Neural progenitor cell (in vitro differentiated cells): ENCODE data around the gene PRKAG2. TPM values are rescaled to one million over a fixed set of nuclear protein-coding genes. Genes with fewer than 3 reads are reported as not detected.

Source experiments
- DNase-seq: peaks from one replicate; pipeline ENCODE4 v3.0.0-alpha.2; 2016; ENCODE audit warnings: low spot score
- H2AFZ ChIP-seq: fragments of 200-600 bp; sonication (generic); replicated peaks from 2 replicates; pipeline ENCODE4 v1.6.1; 2016; ENCODE audit warnings: antibody characterized with exemption
- H3F3A ChIP-seq: fragments of 200-600 bp; sonication (generic); 2 replicates; pipeline ENCODE4 v1.6.1; 2016; ENCODE audit warnings: antibody characterized with exemption, low read depth
- H3K27ac ChIP-seq: fragments of 200-600 bp; sonication (generic); 2 replicates; pipeline ENCODE4 v1.5.1; 2016; ENCODE audit warnings: mild to moderate bottlenecking
- H3K27me3 ChIP-seq: fragments of 200-600 bp; sonication (generic); 2 replicates; pipeline ENCODE4 v1.6.1; 2016; ENCODE audit warnings: mild to moderate bottlenecking, moderate library complexity
- H3K36me3 ChIP-seq: fragments of 200-600 bp; sonication (generic); 2 replicates; pipeline ENCODE4 v1.5.1; 2016
- H3K4me1 ChIP-seq: fragments of 200-600 bp; sonication (generic); 2 replicates; pipeline ENCODE4 v1.6.1; 2016; ENCODE audit warnings: mixed run types
- H3K4me2 ChIP-seq: fragments of 200-600 bp; sonication (generic); 2 replicates; pipeline ENCODE4 v1.6.1; 2016
- H3K4me3 ChIP-seq: fragments of 200-600 bp; sonication (generic); 2 replicates; pipeline ENCODE4 v1.5.1; 2016
- H3K79me2 ChIP-seq: fragments of 200-600 bp; sonication (generic); 2 replicates; pipeline ENCODE4 v1.6.1; 2016; ENCODE audit warnings: low read depth
- H3K9ac ChIP-seq: fragments of 200-600 bp; sonication (generic); 2 replicates; pipeline ENCODE4 v1.6.1; 2016
- H3K9me3 ChIP-seq: fragments of 200-600 bp; sonication (generic); 2 replicates; pipeline ENCODE4 v1.5.1; 2016; ENCODE audit warnings: low read depth
- H4K20me1 ChIP-seq: fragments of 200-600 bp; sonication (generic); 2 replicates; pipeline ENCODE4 v1.6.1; 2016; ENCODE audit warnings: low read depth
- H3K27ac Mint-ChIP-seq: 3 replicates; pipeline ENCODE4 v1.8.0; 2021; ENCODE audit warnings: mixed read lengths
- H3K27me3 Mint-ChIP-seq: 2 replicates; pipeline ENCODE4 v1.8.0; 2022; ENCODE audit warnings: low read depth, mild to moderate bottlenecking, inconsistent platforms, moderate library complexity, mixed read lengths; ENCODE audit not compliant: insufficient read depth
- H3K36me3 Mint-ChIP-seq: 3 replicates; pipeline ENCODE4 v1.8.0; 2021; ENCODE audit warnings: mixed read lengths
- H3K4me1 Mint-ChIP-seq: 3 replicates; pipeline ENCODE4 v1.8.0; 2021; ENCODE audit warnings: mixed read lengths
- H3K4me3 Mint-ChIP-seq: 3 replicates; pipeline ENCODE4 v1.8.0; 2021; ENCODE audit warnings: mild to moderate bottlenecking, moderate library complexity, mixed read lengths
- H3K9me3 Mint-ChIP-seq: 3 replicates; pipeline ENCODE4 v1.8.0; 2020; ENCODE audit warnings: mixed read lengths
- CTCF ChIP-seq: fragments of 200-600 bp; sonication (generic); IDR thresholded peaks from 2 replicates; pipeline ENCODE4 v1.5.1; 2017; ENCODE audit warnings: antibody characterized with exemption, mild to moderate bottlenecking
- EZH2 ChIP-seq: fragments of 200-600 bp; sonication (generic); IDR thresholded peaks from 2 replicates; pipeline ENCODE4 v1.6.1; 2017; ENCODE audit warnings: antibody characterized with exemption, mild to moderate bottlenecking, moderate library complexity
- EZH2phosphoT487 ChIP-seq: fragments of 200-600 bp; sonication (generic); IDR thresholded peaks from 2 replicates; pipeline ENCODE4 v1.6.1; 2017; ENCODE audit warnings: antibody characterized with exemption
- total RNA-seq: library from RNA; depleted of rRNA; stranded (reverse); fragments of >200 nt; gene quantifications from 2 replicates; pipeline ENCODE4 v1.2.3, GENCODE V29; 2015; ENCODE audit warnings: low replicate concordance

The PRKAG2 gene
- total RNA-seq, 1 donor from 2014 or later, result 11.4 TPM

DNA sequence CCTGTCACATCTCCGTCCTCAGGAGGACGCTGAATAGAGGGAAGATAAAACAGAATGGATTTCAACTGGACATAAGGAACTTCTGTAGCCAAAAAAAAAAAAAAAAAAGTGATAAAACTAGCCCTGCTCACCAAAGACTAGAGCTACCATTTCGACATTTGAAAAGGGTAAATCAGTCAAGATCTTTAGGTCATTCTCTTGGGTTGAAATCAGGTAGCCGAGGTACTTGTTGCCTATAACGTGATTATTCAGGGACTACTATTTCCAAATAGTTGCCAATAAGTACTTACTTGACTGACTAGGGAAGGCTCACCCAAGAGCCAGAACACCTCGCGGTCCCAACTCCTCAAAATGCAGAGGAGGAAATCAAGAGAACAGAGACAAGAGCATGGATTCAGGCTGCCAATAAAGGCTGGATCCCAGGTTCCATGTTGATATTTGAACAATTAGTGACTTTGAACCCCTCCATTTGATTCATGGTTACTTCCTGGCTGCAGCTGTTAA is 359.3 kb downstream of the PRKAG2 start:
- Histone ChIP-seq H3K27ac (no peak overlapping the region), H3K4me1 (peaks cover 10% of the 10 kb centered on the region), H3K79me2 (peaks cover 65% of the 10 kb centered on the region), H2AFZ (no peak overlapping the region), H3K4me3 (peak overlapping the region; percentile 86), H3F3A (no peaks in the 10 kb centered on the region), H3K4me2 (peak overlapping the region; percentile 87), H3K27me3 (no peaks in the 10 kb centered on the region), H3K9ac (peak overlapping the region; percentile 95), H3K36me3 (no peaks in the 10 kb centered on the region), H3K9me3 (no peaks in the 10 kb centered on the region), H4K20me1 (peaks cover 62% of the 10 kb centered on the region)
- TF ChIP-seq EZH2phosphoT487 (no peak), CTCF (no peak), EZH2 (no peak)
- H3K4me1 Mint-ChIP-seq, result peaks cover 16% of the 10 kb centered on the region
- H3K27ac Mint-ChIP-seq, result peak overlapping the region; percentile 95
- peaks cover 33% of the 10 kb centered on the region for H3K36me3 Mint-ChIP-seq
- H3K4me3 Mint-ChIP-seq, result peak overlapping the region; percentile 97
- DNase-seq, result no peak
- H3K9me3 Mint-ChIP-seq, result peaks cover 25% of the 10 kb centered on the region
- H3K27me3 Mint-ChIP-seq, result peaks cover 7% of the 10 kb centered on the region

DNA sequence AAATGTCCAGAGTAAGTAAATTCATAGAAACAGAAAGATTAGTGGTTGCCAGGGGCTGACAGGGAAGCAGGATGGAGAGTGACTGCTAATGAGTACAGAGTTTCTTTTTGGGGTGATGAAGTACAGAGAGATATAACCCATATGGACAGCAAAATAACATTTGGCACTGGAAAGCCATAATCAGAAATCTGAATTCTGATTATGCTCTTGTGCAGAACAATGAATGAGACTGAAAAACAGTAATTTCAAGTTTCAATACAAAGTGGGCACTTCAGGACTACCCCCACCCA is 361.7 kb downstream of the PRKAG2 start:
- H3K9me3 ChIP-seq, result no peaks in the 10 kb centered on the region
- no peak overlapping the region for H3K27ac Mint-ChIP-seq
- no peak overlapping the region for H3K4me3 ChIP-seq
- H3K79me2 ChIP-seq, result peaks cover 90% of the 10 kb centered on the region
- DNase-seq, result no peak
- H3K27me3 Mint-ChIP-seq, result peaks cover 7% of the 10 kb centered on the region
- TF ChIP-seq EZH2 (no peak), CTCF (no peak), EZH2phosphoT487 (no peak)
- H3K27ac ChIP-seq, result no peak overlapping the region
- peaks cover 46% of the 10 kb centered on the region for H3K36me3 Mint-ChIP-seq
- H3K4me1 Mint-ChIP-seq, result peaks cover 16% of the 10 kb centered on the region
- H3K27me3 ChIP-seq, result no peaks in the 10 kb centered on the region
- no peak overlapping the region for H3K4me3 Mint-ChIP-seq
- peaks cover 11% of the 10 kb centered on the region for H3K4me1 ChIP-seq
- no peak overlapping the region for H3K9ac ChIP-seq
- no peaks in the 10 kb centered on the region for H3K36me3 ChIP-seq
- peaks cover 2% of the 10 kb centered on the region for H3F3A ChIP-seq
- peaks cover 83% of the 10 kb centered on the region for H4K20me1 ChIP-seq
- no peak overlapping the region for H2AFZ ChIP-seq
- no peak overlapping the region for H3K4me2 ChIP-seq
- H3K9me3 Mint-ChIP-seq, result peaks cover 44% of the 10 kb centered on the region

DNA sequence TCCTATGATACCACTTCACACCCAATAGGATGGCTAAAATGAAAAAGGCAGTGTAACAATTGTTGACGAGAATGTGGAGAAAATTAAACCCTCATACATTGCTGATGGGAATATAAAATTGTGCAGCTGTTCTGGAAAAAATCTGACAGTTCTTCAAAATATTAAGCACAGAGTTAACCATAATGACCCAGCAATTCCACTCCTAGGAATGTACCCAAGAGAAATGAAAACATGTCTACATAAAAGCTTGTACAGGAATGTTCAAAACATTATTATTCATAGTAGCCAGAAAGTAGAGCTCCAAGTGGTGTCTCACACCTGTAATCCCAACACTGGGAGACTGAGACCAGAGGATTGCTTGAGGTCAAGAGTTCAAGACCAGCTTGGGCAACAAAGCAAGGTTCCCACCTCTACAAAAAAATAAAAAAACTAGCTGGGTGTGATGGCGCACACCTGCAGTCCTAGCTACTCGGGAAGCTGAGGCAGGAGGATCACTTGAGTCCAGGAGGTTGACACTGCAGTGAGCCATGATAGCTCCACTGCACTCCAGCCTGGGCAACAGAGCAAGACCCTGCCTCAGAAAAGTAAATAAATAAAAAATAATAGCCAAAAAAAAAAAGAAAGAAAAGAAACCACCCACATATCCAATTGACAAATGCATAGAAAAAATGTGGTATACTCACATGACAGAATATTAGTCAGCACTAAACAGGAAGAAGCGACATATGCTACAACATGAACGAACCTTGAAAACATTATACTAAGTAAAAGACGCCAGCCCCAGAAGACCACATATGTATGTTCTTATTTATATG is 362.2 kb downstream of the PRKAG2 start:
- TF ChIP-seq EZH2 (no peak), CTCF (no peak), EZH2phosphoT487 (no peak)
- no peak overlapping the region for H3K4me3 ChIP-seq
- peaks cover 89% of the 10 kb centered on the region for H4K20me1 ChIP-seq
- Mint-ChIP-seq H3K27ac (no peak overlapping the region), H3K27me3 (peaks cover 5% of the 10 kb centered on the region), H3K9me3 (peaks cover 49% of the 10 kb centered on the region), H3K4me3 (no peak overlapping the region), H3K4me1 (peaks cover 16% of the 10 kb centered on the region), H3K36me3 (peaks cover 50% of the 10 kb centered on the region)
- H3K4me1 ChIP-seq, result peaks cover 16% of the 10 kb centered on the region
- no peak overlapping the region for H3K9ac ChIP-seq
- peaks cover 95% of the 10 kb centered on the region for H3K79me2 ChIP-seq
- no peak overlapping the region for H2AFZ ChIP-seq
- no peaks in the 10 kb centered on the region for H3K27me3 ChIP-seq
- peaks cover 8% of the 10 kb centered on the region for H3F3A ChIP-seq
- no peak overlapping the region for H3K27ac ChIP-seq
- no peaks in the 10 kb centered on the region for H3K36me3 ChIP-seq
- H3K9me3 ChIP-seq, result no peaks in the 10 kb centered on the region
- no peak overlapping the region for H3K4me2 ChIP-seq
- no peak for DNase-seq
